PC-3 (cell line): ENCODE measurements around the gene NSL1.

ENCODE experiments used
- EZH2 ChIP-seq: fragments of 300-600 bp; sonication (generic); IDR thresholded peaks from one replicate; pipeline ENCODE4 v1.6.1; 2017; ENCODE audit warnings: antibody characterized with exemption, mild to moderate bottlenecking, low read length; ENCODE audit not compliant: unreplicated experiment
- TF ChIP-seq, protein P1 (sequence below): fragments of 300-600 bp; sonication (generic); conservative IDR thresholded peaks from 2 replicates; pipeline ENCODE4 v1.5.1; 2017; ENCODE audit warnings: antibody characterized with exemption, low read depth, mild to moderate bottlenecking, low read length

DNA sequence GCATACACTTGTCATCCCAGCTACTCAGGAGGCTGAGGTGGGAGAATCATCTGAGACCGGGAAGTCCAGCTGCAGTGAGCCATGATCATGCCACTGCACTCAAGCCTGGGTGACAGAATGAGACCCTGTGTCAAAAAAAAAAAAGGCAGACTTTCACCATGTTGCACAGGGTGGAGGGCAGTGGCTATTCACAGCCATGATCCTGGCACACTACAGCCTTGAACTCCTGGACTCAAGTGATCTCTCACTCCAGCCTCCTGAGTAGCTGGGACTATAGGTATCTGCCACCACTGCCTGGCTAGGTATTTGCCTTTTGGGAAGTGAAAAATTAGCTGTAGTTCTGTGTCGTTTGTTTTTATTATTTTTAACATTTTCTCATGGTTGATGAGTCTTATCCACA, 36.8 kb upstream of the NSL1 start:
- TF ChIP-seq EZH2 = no peak
- TF ChIP-seq, protein P1, sequence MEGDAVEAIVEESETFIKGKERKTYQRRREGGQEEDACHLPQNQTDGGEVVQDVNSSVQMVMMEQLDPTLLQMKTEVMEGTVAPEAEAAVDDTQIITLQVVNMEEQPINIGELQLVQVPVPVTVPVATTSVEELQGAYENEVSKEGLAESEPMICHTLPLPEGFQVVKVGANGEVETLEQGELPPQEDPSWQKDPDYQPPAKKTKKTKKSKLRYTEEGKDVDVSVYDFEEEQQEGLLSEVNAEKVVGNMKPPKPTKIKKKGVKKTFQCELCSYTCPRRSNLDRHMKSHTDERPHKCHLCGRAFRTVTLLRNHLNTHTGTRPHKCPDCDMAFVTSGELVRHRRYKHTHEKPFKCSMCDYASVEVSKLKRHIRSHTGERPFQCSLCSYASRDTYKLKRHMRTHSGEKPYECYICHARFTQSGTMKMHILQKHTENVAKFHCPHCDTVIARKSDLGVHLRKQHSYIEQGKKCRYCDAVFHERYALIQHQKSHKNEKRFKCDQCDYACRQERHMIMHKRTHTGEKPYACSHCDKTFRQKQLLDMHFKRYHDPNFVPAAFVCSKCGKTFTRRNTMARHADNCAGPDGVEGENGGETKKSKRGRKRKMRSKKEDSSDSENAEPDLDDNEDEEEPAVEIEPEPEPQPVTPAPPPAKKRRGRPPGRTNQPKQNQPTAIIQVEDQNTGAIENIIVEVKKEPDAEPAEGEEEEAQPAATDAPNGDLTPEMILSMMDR = no peak
